HUDEP-2 (cell line): ENCODE measurements around the gene SLC13A4.
A peak's percentile ranks its signal among the peaks of the same experiment; 100 is the strongest.
"Not testable (repeated sequence)": the region's sequence is repeated elsewhere in the genome, so short reads cannot be mapped to it uniquely, and the experiment has no call there.

Experiments used
- DNase-seq, 76 experiments: peaks; one replicate each; lab custom pipeline; 2025; ENCODE audit not compliant: unreplicated experiment in 76 of 76; lab: John Stamatoyannopoulos, UW

SLC13A4 gene

GRCh38 chr7:135667626-135668025 lies 60.4 kb downstream of the SLC13A4 start:
- not testable (repeated sequence) for DNase-seq

GRCh38 chr7:135666846-135667245 lies 61.1 kb downstream of the SLC13A4 start:
- DNase-seq = no peak

GRCh38 chr7:135666156-135666555 lies 61.8 kb downstream of the SLC13A4 start:
- no peak for DNase-seq

- DNase-seq = no peak
Observed at GRCh38 chr7:135665042-135665441, 62.9 kb downstream of the SLC13A4 start.

GRCh38 chr7:135664046-135664589 lies 63.9 kb downstream of the SLC13A4 start:
- peak in 25 of 76 experiments; percentile 4 to 74 (median 33) for DNase-seq

- DNase-seq = peak; percentile 30 to 98 (median 91)
Observed at GRCh38 chr7:135662373-135663114, 65.4 kb downstream of the SLC13A4 start, which contains the start of gene STMP1. Gene STMP1 (plus strand): TSS chr7:135662514.

- DNase-seq = no peak
Observed at GRCh38 chr7:135662123-135662372, 65.9 kb downstream of the SLC13A4 start.

- peak in 29 of 76 experiments; percentile 5 to 68 (median 27) for DNase-seq
Observed at GRCh38 chr7:135661311-135662122, 66.5 kb downstream of the SLC13A4 start.

GRCh38 chr7:135659159-135659846 lies 68.7 kb downstream of the SLC13A4 start:
- no peak for DNase-seq

GRCh38 chr7:135658564-135658963 lies 69.4 kb downstream of the SLC13A4 start:
- no peak for DNase-seq

GRCh38 chr7:135653340-135654080 lies 74.5 kb downstream of the SLC13A4 start:
- peak in 1 of 76 experiments; percentile 14 for DNase-seq

GRCh38 chr7:135650831-135651573 lies 77.0 kb downstream of the SLC13A4 start:
- no peak for DNase-seq

- DNase-seq = no peak
Observed at GRCh38 chr7:135648235-135648634, 79.8 kb downstream of the SLC13A4 start.

GRCh38 chr7:135647755-135648154 lies 80.2 kb downstream of the SLC13A4 start:
- no peak for DNase-seq

GRCh38 chr7:135645296-135645904 lies 82.6 kb downstream of the SLC13A4 start:
- DNase-seq = peak in 16 of 76 experiments; percentile 7 to 43 (median 23)

GRCh38 chr7:135644729-135645128 lies 83.3 kb downstream of the SLC13A4 start:
- no peak for DNase-seq

GRCh38 chr7:135644154-135644553 lies 83.8 kb downstream of the SLC13A4 start:
- no peak for DNase-seq

GRCh38 chr7:135639690-135640089 lies 88.3 kb downstream of the SLC13A4 start:
- DNase-seq = not testable (repeated sequence)

GRCh38 chr7:135634191-135634878 lies 93.7 kb downstream of the SLC13A4 start:
- DNase-seq = no peak
